ENCODE results near the gene DCLRE1B. TPM values are rescaled to one million over a fixed set of nuclear protein-coding genes. Genes with fewer than 3 reads are reported as not detected.

The DCLRE1B gene
- total RNA-seq, result 10 to 100 TPM; 11.0 to 11.1 TPM

GRCh38 chr1:113904674-113905434 lies at the start of gene DCLRE1B, which contains the start of gene AP4B1:
Gene DCLRE1B, plus strand, starts transcription at chr1:113905326. Its CDS starts 261 bp downstream, at chr1:113905587.
Gene AP4B1, minus strand, starts transcription at chr1:113904799. Its CDS starts 82 bp downstream, at chr1:113904717.

GRCh38 chr1:113871597-113872113 lies 33.5 kb upstream of the DCLRE1B start, which contains the start of gene PTPN22:
Gene PTPN22, minus strand, starts transcription at chr1:113871712.

GRCh38 chr1:113887402-113888175 lies 17.5 kb upstream of the DCLRE1B start, which contains the start of gene BCL2L15:
Gene BCL2L15, minus strand, starts transcription at chr1:113887581. Its CDS starts 206 bp downstream, at chr1:113887375.

GRCh38 chr1:113928941-113929749 lies 24.0 kb downstream of the DCLRE1B start, which contains the start of gene HIPK1:
Gene HIPK1, plus strand, starts transcription at chr1:113929324.

Other genes with a start within 250 kb of the DCLRE1B start
- 10 to 100 TPM; 12.5 to 12.7 TPM for gene PHTF1, start 145.8 kb upstream of the DCLRE1B start, total RNA-seq
- gene RSBN1, start 92.8 kb upstream of the DCLRE1B start, total RNA-seq, result 10 to 100 TPM; 32.7 to 34.7 TPM
- gene PTPN22, start 33.6 kb upstream of the DCLRE1B start, total RNA-seq, result 10 to 100 TPM; 65.8 to 66.0 TPM
- 1 to 10 TPM; 2.5 to 3.7 TPM for gene BCL2L15, start 17.7 kb upstream of the DCLRE1B start, total RNA-seq
- 10 to 100 TPM; 42.3 to 45.1 TPM for gene AP4B1, start 527 bp upstream of the DCLRE1B start, total RNA-seq
- 10 to 100 TPM; 82.3 to 89.7 TPM for gene HIPK1, start 24.0 kb downstream of the DCLRE1B start, total RNA-seq
- gene OLFML3, start 74.1 kb downstream of the DCLRE1B start, total RNA-seq, result under 1 TPM; 0.35 to 0.53 TPM
- gene SYT6, start 248.5 kb downstream of the DCLRE1B start, total RNA-seq, result not detected